HPDE6-E6E7 (cell line): ENCODE results near the gene SKAP1.
"Not testable (repeated sequence)": the region's sequence is repeated elsewhere in the genome, so short reads cannot be mapped to it uniquely, and the experiment has no call there.

Experiments
- DNase-seq: peaks from one replicate; pipeline ENCODE4 v3.0.0; 2011; ENCODE audit warnings: missing footprints; ENCODE audit errors: extremely low spot score

The SKAP1 gene

GRCh38 chr17:48413613-48414405 is 16.2 kb downstream of the SKAP1 start:
- no peak for DNase-seq

- no peak for DNase-seq
Measured at GRCh38 chr17:48412841-48413240, 17.2 kb downstream of the SKAP1 start.

- DNase-seq = not testable (repeated sequence)
Measured at GRCh38 chr17:48410821-48411220, 19.2 kb downstream of the SKAP1 start.

GRCh38 chr17:48409607-48410006 is 20.4 kb downstream of the SKAP1 start:
- no peak for DNase-seq

GRCh38 chr17:48406936-48407567 is 23.0 kb downstream of the SKAP1 start:
- DNase-seq = no peak

GRCh38 chr17:48394821-48395220 is 35.2 kb downstream of the SKAP1 start:
- DNase-seq = no peak

GRCh38 chr17:48393283-48393682 is 36.7 kb downstream of the SKAP1 start:
- DNase-seq = no peak

- DNase-seq = no peak
Measured at GRCh38 chr17:48392857-48393256, 37.2 kb downstream of the SKAP1 start.

- DNase-seq = no peak
Measured at GRCh38 chr17:48391444-48391843, 38.6 kb downstream of the SKAP1 start.

- no peak for DNase-seq
Measured at GRCh38 chr17:48389903-48390302, 40.1 kb downstream of the SKAP1 start.

- no peak for DNase-seq
Measured at GRCh38 chr17:48388955-48389743, 40.9 kb downstream of the SKAP1 start.

GRCh38 chr17:48386826-48387225 is 43.2 kb downstream of the SKAP1 start:
- DNase-seq = no peak

GRCh38 chr17:48385319-48385718 is 44.7 kb downstream of the SKAP1 start:
- no peak for DNase-seq

GRCh38 chr17:48384164-48384563 is 45.9 kb downstream of the SKAP1 start:
- no peak for DNase-seq

- DNase-seq = no peak
Measured at GRCh38 chr17:48382989-48383388, 47.0 kb downstream of the SKAP1 start.

GRCh38 chr17:48378708-48379392 is 51.2 kb downstream of the SKAP1 start:
- DNase-seq = no peak

GRCh38 chr17:48378238-48378637 is 51.8 kb downstream of the SKAP1 start:
- DNase-seq = no peak

- no peak for DNase-seq
Measured at GRCh38 chr17:48376682-48377325, 53.2 kb downstream of the SKAP1 start.

GRCh38 chr17:48375356-48375755 is 54.7 kb downstream of the SKAP1 start:
- DNase-seq = no peak

- peak; percentile 25 for DNase-seq
Measured at GRCh38 chr17:48374650-48375230, 55.3 kb downstream of the SKAP1 start.

GRCh38 chr17:48373883-48374282 is 56.1 kb downstream of the SKAP1 start:
- DNase-seq = no peak
